ENCODE measurements around the gene SPTBN2.
A peak's percentile ranks its signal among the peaks of the same experiment; 100 is the strongest.
"Not testable (repeated sequence)": the region's sequence is repeated elsewhere in the genome, so short reads cannot be mapped to it uniquely, and the experiment has no call there.

SPTBN2 gene

DNA sequence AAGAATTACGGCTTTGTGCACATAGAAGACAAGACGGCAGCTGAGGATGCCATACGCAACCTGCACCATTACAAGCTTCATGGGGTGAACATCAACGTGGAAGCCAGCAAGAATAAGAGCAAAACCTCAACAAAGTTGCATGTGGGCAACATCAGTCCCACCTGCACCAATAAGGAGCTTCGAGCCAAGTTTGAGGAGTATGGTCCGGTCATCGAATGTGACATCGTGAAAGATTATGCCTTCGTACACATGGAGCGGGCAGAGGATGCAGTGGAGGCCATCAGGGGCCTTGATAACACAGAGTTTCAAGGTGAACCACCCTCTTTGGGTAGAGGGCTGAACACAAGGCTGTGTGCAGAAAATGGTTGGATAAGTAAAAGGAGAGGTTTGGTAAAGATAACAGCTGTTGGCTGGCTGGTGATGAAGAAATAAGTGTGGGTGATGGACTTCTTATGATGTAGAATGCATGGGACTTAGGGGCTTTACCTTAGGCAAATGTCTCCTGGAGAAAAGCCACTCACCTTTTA is 89.1 kb downstream of the SPTBN2 start:
- not testable (repeated sequence) for DNase-seq (ENCODE audit: low read depth in 2 of 2)

DNA sequence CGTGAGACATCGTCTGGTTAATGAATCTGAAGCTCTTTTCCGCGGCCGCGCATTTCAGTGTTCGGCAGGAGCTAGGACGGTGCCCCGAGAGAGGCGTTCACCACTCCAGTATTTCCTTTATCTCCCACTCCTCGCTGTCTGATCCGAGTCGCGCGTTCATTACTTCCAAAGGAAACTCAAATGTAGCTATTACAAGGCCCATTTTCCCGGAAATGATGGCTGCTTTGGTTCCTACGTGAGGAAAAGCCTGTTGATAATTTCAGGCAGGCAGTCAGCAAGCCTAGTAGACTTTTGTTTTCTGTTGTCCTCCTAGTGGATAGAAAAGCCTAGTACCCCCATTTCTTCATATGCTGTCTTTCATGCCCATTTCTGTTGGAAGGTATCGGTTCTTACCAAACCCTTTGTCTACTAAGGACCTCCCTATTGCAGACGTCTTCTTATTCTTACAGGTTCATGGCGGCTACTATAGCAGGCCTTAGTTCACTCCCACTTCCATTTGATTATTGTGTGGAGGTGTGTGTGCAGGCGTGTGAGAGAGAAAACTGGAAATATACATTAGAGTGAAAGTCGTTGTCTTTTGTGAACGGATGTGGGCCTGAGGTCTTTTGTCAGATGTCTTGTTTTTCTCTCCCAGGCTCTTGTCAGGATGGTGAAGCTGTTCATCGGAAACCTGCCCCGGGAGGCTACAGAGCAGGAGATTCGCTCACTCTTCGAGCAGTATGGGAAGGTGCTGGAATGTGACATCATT is 89.8 kb downstream of the SPTBN2 start:
- no peak for DNase-seq (ENCODE audit: low read depth in 2 of 2)

DNA sequence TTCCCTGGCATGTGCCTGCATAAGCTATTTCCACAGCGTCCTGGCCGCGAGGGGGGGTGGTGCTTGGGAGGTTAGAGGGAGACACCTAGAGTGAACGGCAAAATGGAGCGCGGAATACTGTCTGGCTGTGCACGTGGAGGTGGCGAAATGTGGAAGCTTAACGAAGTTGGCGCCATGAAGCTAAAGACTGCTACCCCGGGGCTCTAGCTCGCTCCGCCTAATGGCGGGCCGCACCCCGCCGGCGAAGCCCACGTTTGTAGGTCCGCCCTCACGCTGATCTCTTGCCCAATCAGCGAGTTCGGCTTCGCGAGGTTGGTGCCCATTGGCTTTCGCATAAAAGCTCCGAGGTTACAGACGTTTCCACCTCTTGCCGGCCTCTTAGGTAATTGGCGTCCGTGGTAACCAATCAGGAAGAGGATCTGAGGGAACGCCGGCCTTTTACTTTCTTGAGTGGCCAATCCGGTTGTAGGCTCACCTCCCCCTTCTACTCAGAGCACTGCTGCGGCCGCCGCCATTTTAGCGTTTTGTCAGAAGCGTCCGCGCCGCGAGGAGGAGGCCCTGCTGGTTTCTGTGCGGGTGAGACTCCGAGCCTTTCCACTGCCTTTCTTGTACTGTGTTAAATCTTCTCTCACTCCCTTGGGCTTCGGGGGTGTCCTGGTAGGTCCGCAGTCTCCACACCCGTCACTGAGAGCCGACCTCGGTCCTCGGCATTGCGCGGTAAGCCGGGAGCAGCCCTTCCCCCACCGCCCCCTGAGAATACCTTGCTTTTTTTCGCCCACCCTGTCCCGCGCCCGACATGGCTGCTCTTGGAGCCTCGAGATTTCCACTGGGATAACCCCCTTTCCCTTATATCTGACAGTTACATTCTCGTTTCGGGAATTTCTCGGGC is 90.6 kb downstream of the SPTBN2 start, which contains the start of gene RBM4:
Gene RBM4, plus strand, starts transcription at position 527 of the 889 bp plus-strand sequence. CDS start 1,009 bp downstream, outside the sequence.
- peak; percentile 83 to 96 for DNase-seq (ENCODE audit: low read depth in 2 of 2)

DNA sequence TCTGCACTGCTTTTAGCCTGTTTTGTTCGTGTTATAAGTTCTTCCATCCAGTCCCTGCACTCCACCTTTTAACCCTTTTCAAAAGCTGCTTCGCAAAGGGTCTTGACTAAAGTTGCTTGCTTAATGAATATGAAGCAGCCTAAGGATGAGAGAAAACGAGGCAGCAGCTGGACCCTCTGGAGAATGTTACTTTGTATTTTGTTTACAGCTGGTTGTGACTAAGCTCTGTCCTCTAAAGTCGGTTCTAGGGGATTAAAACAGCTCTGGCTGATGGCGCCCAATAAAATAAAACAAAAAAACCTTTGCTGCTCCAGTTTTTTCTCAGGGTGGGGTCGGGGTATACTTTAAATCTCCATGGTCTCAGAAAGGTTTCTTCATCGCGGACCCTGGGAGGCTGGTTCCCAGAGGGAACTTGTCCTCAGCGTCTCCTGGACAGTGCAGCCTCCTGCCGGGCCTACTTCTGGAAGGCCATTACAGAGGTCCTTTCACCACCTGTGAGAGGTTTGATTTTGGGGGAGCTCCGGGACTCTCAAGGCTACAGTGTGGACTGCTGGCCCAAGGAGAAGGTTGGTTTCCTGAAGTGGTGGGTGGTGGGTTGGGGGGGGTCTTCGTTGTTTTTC is 91.3 kb downstream of the SPTBN2 start:
- DNase-seq (ENCODE audit: low read depth in 2 of 2): no peak

DNA sequence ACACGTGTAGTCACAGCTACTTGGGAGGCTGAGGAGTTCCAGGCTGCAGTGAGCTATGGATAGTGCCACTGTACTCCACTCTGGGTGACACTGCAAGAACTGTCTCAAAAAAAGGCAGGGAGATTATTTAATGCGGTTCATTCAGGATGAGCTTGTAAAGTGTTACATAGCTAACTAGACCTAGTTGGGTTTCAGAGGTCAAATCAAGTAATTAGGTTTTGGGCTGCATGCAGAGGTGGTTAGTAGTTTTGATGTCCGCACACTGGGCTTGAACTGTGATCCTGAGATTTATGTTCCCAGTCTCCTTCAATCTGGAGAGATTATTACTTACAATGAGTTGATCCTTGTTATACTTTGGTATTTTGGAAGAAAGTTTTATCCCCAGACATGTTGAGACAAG is 92.6 kb downstream of the SPTBN2 start:
- DNase-seq (ENCODE audit: low read depth in 2 of 2): no peak
